GM23338 (cell line): ENCODE measurements around the gene MED9. TPM values are rescaled to one million over a fixed set of nuclear protein-coding genes. Genes with fewer than 3 reads are reported as not detected.

Experiments used
- ATAC-seq: fragments of 200-7000 bp; cut with Tn5 transposase; 3 replicates; pipeline ENCODE4 v1.9.1; 2020
- DNase-seq: peaks from one replicate; pipeline ENCODE4 v3.0.0-alpha.2; 2015; ENCODE audit warnings: low spot score
- H2AFZ ChIP-seq: fragments of 200-600 bp; sonication (generic); 2 replicates; pipeline ENCODE4 v1.8.0; 2016; ENCODE audit warnings: antibody characterized with exemption, mild to moderate bottlenecking, moderate library complexity
- H3F3A ChIP-seq: fragments of 200-600 bp; sonication (generic); replicated peaks from 2 replicates; pipeline ENCODE4 v1.8.0; 2017; ENCODE audit warnings: antibody characterized with exemption, mixed run types, low read depth
- H3K27ac ChIP-seq: fragments of 200-600 bp; sonication (generic); 2 replicates; pipeline ENCODE4 v1.6.1; 2016; ENCODE audit warnings: low read depth
- H3K27me3 ChIP-seq: fragments of 200-600 bp; sonication (generic); 2 replicates; pipeline ENCODE4 v1.8.0; 2016; ENCODE audit warnings: mild to moderate bottlenecking, mixed run types, moderate library complexity; ENCODE audit not compliant: insufficient read depth
- H3K36me3 ChIP-seq: fragments of 200-600 bp; sonication (generic); 2 replicates; pipeline ENCODE4 v1.8.0; 2016; ENCODE audit warnings: mild to moderate bottlenecking; ENCODE audit not compliant: insufficient read depth
- H3K4me1 ChIP-seq: fragments of 200-600 bp; sonication (generic); 2 replicates; pipeline ENCODE4 v1.8.0; 2016; ENCODE audit warnings: mild to moderate bottlenecking, moderate library complexity; ENCODE audit not compliant: insufficient read depth
- H3K4me2 ChIP-seq: fragments of 200-600 bp; sonication (generic); 2 replicates; pipeline ENCODE4 v1.7.1; 2017; ENCODE audit warnings: mixed run types
- H3K4me3 ChIP-seq: fragments of 200-600 bp; sonication (generic); 2 replicates; pipeline ENCODE4 v1.6.1; 2016; ENCODE audit warnings: mixed run types
- H3K79me2 ChIP-seq: fragments of 200-600 bp; sonication (generic); replicated peaks from 2 replicates; pipeline ENCODE4 v1.8.0; 2017; ENCODE audit warnings: mild to moderate bottlenecking; ENCODE audit not compliant: insufficient read depth
- H3K9me2 ChIP-seq: fragments of 200-600 bp; sonication (generic); 2 replicates; pipeline ENCODE4 v1.8.0; 2017; ENCODE audit not compliant: insufficient read depth
- H4K20me1 ChIP-seq: fragments of 200-600 bp; sonication (generic); replicated peaks from 2 replicates; pipeline ENCODE4 v1.8.0; 2017; ENCODE audit warnings: mild to moderate bottlenecking; ENCODE audit not compliant: insufficient read depth
- H3K27ac Mint-ChIP-seq: 2 replicates; pipeline ENCODE4 v1.8.0; 2020; ENCODE audit warnings: inconsistent platforms, mild to moderate bottlenecking, moderate library complexity, mixed read lengths
- H3K27me3 Mint-ChIP-seq: 3 replicates; pipeline ENCODE4 v1.8.0; 2022; ENCODE audit warnings: low read depth, mild to moderate bottlenecking, moderate library complexity, mixed read lengths, inconsistent platforms; ENCODE audit not compliant: insufficient read depth, poor library complexity
- H3K36me3 Mint-ChIP-seq: 3 replicates; pipeline ENCODE4 v1.8.0; 2021; ENCODE audit warnings: low read depth, mild to moderate bottlenecking, inconsistent platforms, moderate library complexity, mixed read lengths
- H3K4me1 Mint-ChIP-seq: 3 replicates; pipeline ENCODE4 v1.8.0; 2020; ENCODE audit warnings: mild to moderate bottlenecking, inconsistent platforms, mixed read lengths
- H3K4me3 Mint-ChIP-seq: 3 replicates; pipeline ENCODE4 v1.8.0; 2021; ENCODE audit warnings: moderate library complexity, mild to moderate bottlenecking, inconsistent platforms, mixed read lengths
- H3K9me3 Mint-ChIP-seq: 3 replicates; pipeline ENCODE4 v1.8.0; 2020; ENCODE audit warnings: moderate library complexity, mild to moderate bottlenecking, inconsistent platforms, mixed read lengths
- CREB1 ChIP-seq: fragments of 250-450 bp; sonication (Bioruptor Pico); IDR thresholded peaks from 2 replicates; pipeline ENCODE4 v1.5.0; 2020; ENCODE audit warnings: low read depth, mild to moderate bottlenecking, moderate library complexity
- EZH2 ChIP-seq: fragments of 200-600 bp; sonication (generic); IDR thresholded peaks from one replicate; pipeline ENCODE4 v1.8.0; 2017; ENCODE audit warnings: antibody characterized with exemption, mild to moderate bottlenecking, low read depth; ENCODE audit not compliant: unreplicated experiment
- EZH2phosphoT487 ChIP-seq: fragments of 200-600 bp; sonication (generic); IDR thresholded peaks from one replicate; pipeline ENCODE4 v1.8.1; 2018; ENCODE audit warnings: antibody characterized with exemption; ENCODE audit not compliant: unreplicated experiment
- JUNB ChIP-seq: IDR thresholded peaks from one replicate; pipeline ENCODE4 v1.6.1; 2016; ENCODE audit warnings: antibody characterized with exemption; ENCODE audit not compliant: unreplicated experiment
- NANOG ChIP-seq: IDR thresholded peaks from 2 replicates; pipeline ENCODE4 v1.6.1; 2016; ENCODE audit warnings: antibody characterized with exemption, borderline replicate concordance
- POLR2AphosphoS5 ChIP-seq: IDR thresholded peaks from 2 replicates; pipeline ENCODE4 v1.6.1; 2016; ENCODE audit warnings: antibody characterized with exemption, low read depth
- REST ChIP-seq: IDR thresholded peaks from one replicate; pipeline ENCODE4 v1.6.1; 2018; ENCODE audit warnings: antibody characterized with exemption; ENCODE audit not compliant: unreplicated experiment
- STAT1 ChIP-seq: IDR thresholded peaks from one replicate; pipeline ENCODE4 v1.6.1; 2016; ENCODE audit warnings: antibody characterized with exemption; ENCODE audit not compliant: unreplicated experiment
- ZNF114 ChIP-seq: fragments of 250-450 bp; sonication (Bioruptor Pico); IDR thresholded peaks from 2 replicates; pipeline ENCODE4 v1.5.0; 2020; ENCODE audit warnings: mild to moderate bottlenecking, moderate library complexity
- ZNF331 ChIP-seq: fragments of 250-450 bp; sonication (Bioruptor Pico); IDR thresholded peaks from 2 replicates; pipeline ENCODE4 v1.5.0; 2020; ENCODE audit warnings: low read depth, mild to moderate bottlenecking, moderate library complexity
- polyA plus RNA-seq: library from polyadenylated mRNA; unstranded; fragments of >200 nt; fragmentation: Nextera tagmentation; extraction: Ambion mirVana; gene quantifications from 2 replicates; pipeline ENCODE4 v1.2.1, GENCODE V29; 2016
- total RNA-seq: library from RNA; depleted of rRNA; stranded (reverse); fragments of >200 nt; shearing (Covaris generic); gene quantifications from 2 replicates; pipeline ENCODE4 v1.2.3, GENCODE V29; 2014
- TF ChIP-seq, protein P1 (sequence below): IDR thresholded peaks from 2 replicates; pipeline ENCODE4 v1.6.1; 2016; ENCODE audit warnings: antibody characterized with exemption
- TF ChIP-seq, protein P2 (sequence below): fragments of 250-450 bp; sonication (Bioruptor Pico); IDR thresholded peaks from 2 replicates; pipeline ENCODE4 v1.5.0; 2020; ENCODE audit warnings: mild to moderate bottlenecking, moderate library complexity
- TF ChIP-seq, protein P3 (sequence below), 2 experiments: fragments of 200-600 bp in 1 of 2; sonication (generic) in 1 of 2; conservative IDR thresholded peaks; 2 replicates each; pipeline versions ENCODE4 v1.5.1 to v1.6.1; 2016 to 2017; ENCODE audit warnings: antibody characterized with exemption in 2 of 2, low read depth in 2 of 2, mild to moderate bottlenecking in 2 of 2, moderate library complexity in 1 of 2

Gene MED9
- total and polyA plus RNA-seq, 2 experiments from 2014 or later, result 17.3 to 19.9 TPM

GRCh38 chr17:17510456-17511292, 33.9 kb downstream of the MED9 start:
- H3K9me2 ChIP-seq, result no peaks in the 10 kb centered on the region
- H2AFZ ChIP-seq, result no peak overlapping the region
- H3K27ac ChIP-seq, result no peak overlapping the region
- H3K27me3 Mint-ChIP-seq, result peaks cover 16% of the 10 kb centered on the region
- H3K27me3 ChIP-seq, result no peaks in the 10 kb centered on the region
- no peak overlapping the region for H3K4me2 ChIP-seq
- peaks cover 16% of the 10 kb centered on the region for H3K4me1 Mint-ChIP-seq
- H3K36me3 Mint-ChIP-seq, result no peaks in the 10 kb centered on the region
- H3K36me3 ChIP-seq, result no peaks in the 10 kb centered on the region
- H3F3A ChIP-seq, result 0 out of 2 replicates have a peak, but pooled peaks cover 3% of the 10 kb centered on the region
- H3K4me1 ChIP-seq, result peaks cover 8% of the 10 kb centered on the region; the same call in 1 of the 2 replicates
- H3K4me3 Mint-ChIP-seq, result no peak overlapping the region
- ATAC-seq, result no peak
- no peak for DNase-seq
- H3K79me2 ChIP-seq, result no peaks in the 10 kb centered on the region
- 0 out of 2 replicates have a peak overlapping the region, but pooled peaks have one; percentile 27 for H3K27ac Mint-ChIP-seq
- no peak overlapping the region for H3K4me3 ChIP-seq
- no peaks in the 10 kb centered on the region for H4K20me1 ChIP-seq
- TF ChIP-seq, protein P1, sequence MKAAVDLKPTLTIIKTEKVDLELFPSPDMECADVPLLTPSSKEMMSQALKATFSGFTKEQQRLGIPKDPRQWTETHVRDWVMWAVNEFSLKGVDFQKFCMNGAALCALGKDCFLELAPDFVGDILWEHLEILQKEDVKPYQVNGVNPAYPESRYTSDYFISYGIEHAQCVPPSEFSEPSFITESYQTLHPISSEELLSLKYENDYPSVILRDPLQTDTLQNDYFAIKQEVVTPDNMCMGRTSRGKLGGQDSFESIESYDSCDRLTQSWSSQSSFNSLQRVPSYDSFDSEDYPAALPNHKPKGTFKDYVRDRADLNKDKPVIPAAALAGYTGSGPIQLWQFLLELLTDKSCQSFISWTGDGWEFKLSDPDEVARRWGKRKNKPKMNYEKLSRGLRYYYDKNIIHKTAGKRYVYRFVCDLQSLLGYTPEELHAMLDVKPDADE, result no peak
- TF ChIP-seq, protein P2, sequence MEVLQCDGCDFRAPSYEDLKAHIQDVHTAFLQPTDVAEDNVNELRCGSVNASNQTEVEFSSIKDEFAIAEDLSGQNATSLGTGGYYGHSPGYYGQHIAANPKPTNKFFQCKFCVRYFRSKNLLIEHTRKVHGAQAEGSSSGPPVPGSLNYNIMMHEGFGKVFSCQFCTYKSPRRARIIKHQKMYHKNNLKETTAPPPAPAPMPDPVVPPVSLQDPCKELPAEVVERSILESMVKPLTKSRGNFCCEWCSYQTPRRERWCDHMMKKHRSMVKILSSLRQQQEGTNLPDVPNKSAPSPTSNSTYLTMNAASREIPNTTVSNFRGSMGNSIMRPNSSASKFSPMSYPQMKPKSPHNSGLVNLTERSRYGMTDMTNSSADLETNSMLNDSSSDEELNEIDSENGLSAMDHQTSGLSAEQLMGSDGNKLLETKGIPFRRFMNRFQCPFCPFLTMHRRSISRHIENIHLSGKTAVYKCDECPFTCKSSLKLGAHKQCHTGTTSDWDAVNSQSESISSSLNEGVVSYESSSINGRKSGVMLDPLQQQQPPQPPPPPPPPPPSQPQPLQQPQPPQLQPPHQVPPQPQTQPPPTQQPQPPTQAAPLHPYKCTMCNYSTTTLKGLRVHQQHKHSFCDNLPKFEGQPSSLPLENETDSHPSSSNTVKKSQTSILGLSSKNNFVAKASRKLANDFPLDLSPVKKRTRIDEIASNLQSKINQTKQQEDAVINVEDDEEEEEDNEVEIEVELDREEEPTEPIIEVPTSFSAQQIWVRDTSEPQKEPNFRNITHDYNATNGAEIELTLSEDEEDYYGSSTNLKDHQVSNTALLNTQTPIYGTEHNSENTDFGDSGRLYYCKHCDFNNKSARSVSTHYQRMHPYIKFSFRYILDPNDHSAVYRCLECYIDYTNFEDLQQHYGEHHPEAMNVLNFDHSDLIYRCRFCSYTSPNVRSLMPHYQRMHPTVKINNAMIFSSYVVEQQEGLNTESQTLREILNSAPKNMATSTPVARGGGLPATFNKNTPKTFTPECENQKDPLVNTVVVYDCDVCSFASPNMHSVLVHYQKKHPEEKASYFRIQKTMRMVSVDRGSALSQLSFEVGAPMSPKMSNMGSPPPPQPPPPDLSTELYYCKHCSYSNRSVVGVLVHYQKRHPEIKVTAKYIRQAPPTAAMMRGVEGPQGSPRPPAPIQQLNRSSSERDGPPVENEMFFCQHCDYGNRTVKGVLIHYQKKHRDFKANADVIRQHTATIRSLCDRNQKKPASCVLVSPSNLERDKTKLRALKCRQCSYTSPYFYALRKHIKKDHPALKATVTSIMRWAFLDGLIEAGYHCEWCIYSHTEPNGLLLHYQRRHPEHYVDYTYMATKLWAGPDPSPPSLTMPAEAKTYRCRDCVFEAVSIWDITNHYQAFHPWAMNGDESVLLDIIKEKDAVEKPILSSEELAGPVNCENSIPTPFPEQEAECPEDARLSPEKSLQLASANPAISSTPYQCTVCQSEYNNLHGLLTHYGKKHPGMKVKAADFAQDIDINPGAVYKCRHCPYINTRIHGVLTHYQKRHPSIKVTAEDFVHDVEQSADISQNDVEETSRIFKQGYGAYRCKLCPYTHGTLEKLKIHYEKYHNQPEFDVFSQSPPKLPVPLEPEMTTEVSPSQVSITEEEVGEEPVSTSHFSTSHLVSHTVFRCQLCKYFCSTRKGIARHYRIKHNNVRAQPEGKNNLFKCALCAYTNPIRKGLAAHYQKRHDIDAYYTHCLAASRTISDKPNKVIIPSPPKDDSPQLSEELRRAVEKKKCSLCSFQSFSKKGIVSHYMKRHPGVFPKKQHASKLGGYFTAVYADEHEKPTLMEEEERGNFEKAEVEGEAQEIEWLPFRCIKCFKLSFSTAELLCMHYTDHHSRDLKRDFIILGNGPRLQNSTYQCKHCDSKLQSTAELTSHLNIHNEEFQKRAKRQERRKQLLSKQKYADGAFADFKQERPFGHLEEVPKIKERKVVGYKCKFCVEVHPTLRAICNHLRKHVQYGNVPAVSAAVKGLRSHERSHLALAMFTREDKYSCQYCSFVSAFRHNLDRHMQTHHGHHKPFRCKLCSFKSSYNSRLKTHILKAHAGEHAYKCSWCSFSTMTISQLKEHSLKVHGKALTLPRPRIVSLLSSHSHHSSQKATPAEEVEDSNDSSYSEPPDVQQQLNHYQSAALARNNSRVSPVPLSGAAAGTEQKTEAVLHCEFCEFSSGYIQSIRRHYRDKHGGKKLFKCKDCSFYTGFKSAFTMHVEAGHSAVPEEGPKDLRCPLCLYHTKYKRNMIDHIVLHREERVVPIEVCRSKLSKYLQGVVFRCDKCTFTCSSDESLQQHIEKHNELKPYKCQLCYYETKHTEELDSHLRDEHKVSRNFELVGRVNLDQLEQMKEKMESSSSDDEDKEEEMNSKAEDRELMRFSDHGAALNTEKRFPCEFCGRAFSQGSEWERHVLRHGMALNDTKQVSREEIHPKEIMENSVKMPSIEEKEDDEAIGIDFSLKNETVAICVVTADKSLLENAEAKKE (CRISPR knock-in tag), result no peak
- no peak for TF ChIP-seq REST
- TF ChIP-seq EZH2phosphoT487, result no peak
- no peak for TF ChIP-seq NANOG
- no peak for TF ChIP-seq POLR2AphosphoS5
- no peak for TF ChIP-seq EZH2
- TF ChIP-seq ZNF331 (CRISPR knock-in tag), result no peak
- no peak for TF ChIP-seq JUNB
- TF ChIP-seq ZNF114 (CRISPR knock-in tag), result no peak
- no peak for TF ChIP-seq CREB1 (CRISPR knock-in tag)
- TF ChIP-seq, protein P3, sequence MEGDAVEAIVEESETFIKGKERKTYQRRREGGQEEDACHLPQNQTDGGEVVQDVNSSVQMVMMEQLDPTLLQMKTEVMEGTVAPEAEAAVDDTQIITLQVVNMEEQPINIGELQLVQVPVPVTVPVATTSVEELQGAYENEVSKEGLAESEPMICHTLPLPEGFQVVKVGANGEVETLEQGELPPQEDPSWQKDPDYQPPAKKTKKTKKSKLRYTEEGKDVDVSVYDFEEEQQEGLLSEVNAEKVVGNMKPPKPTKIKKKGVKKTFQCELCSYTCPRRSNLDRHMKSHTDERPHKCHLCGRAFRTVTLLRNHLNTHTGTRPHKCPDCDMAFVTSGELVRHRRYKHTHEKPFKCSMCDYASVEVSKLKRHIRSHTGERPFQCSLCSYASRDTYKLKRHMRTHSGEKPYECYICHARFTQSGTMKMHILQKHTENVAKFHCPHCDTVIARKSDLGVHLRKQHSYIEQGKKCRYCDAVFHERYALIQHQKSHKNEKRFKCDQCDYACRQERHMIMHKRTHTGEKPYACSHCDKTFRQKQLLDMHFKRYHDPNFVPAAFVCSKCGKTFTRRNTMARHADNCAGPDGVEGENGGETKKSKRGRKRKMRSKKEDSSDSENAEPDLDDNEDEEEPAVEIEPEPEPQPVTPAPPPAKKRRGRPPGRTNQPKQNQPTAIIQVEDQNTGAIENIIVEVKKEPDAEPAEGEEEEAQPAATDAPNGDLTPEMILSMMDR (conservative IDR thresholded peaks at IDR 0.05; ENCODE audit: low read depth in 2 of 2), result no peak
- no peak for TF ChIP-seq STAT1
- H3K9me3 Mint-ChIP-seq, result no peaks in the 10 kb centered on the region
